Colon (tissue), 2 donors: ENCODE data around the gene RPL19.
"Not testable (repeated sequence)": the region's sequence is repeated elsewhere in the genome, so short reads cannot be mapped to it uniquely, and the experiment has no call there.

Experiments used
- FAIRE-seq: peaks from 2 replicates; lab custom pipeline; 2012; peaks lifted over from hg19 to GRCh38; lab: Jason Lieb, UNC
- donor health status: control.
- donor health status: control.

RPL19 gene

GRCh38 chr17:39200070-39200879 lies at the start of gene RPL19:
Gene RPL19, plus strand, starts transcription at chr17:39200283. Its CDS starts 62 bp downstream, at chr17:39200345.
- FAIRE-seq: no peak

GRCh38 chr17:39150795-39151149 lies 49.3 kb upstream of the RPL19 start:
- no peak for FAIRE-seq

- no peak for FAIRE-seq
Measured at GRCh38 chr17:39151150-39151942, 48.7 kb upstream of the RPL19 start, which contains the start of gene PLXDC1. Gene PLXDC1, minus strand, starts transcription at chr17:39151637. Its CDS starts 200 bp downstream, at chr17:39151437.

- FAIRE-seq: no peak
Measured at GRCh38 chr17:39151943-39152818, 47.9 kb upstream of the RPL19 start.

- FAIRE-seq: no peak
Measured at GRCh38 chr17:39153599-39154051, 46.5 kb upstream of the RPL19 start.

GRCh38 chr17:39155654-39156053 lies 44.4 kb upstream of the RPL19 start:
- FAIRE-seq: no peak

GRCh38 chr17:39156491-39156890 lies 43.6 kb upstream of the RPL19 start:
- FAIRE-seq: no peak

- FAIRE-seq: no peak
Measured at GRCh38 chr17:39158623-39159022, 41.5 kb upstream of the RPL19 start.

GRCh38 chr17:39161962-39162361 lies 38.1 kb upstream of the RPL19 start:
- FAIRE-seq: no peak

GRCh38 chr17:39164675-39165143 lies 35.4 kb upstream of the RPL19 start:
- FAIRE-seq: no peak

- FAIRE-seq: no peak
Measured at GRCh38 chr17:39165178-39165840, 34.8 kb upstream of the RPL19 start.

- FAIRE-seq: no peak
Measured at GRCh38 chr17:39165841-39166349, 34.2 kb upstream of the RPL19 start, which contains the start of gene ARL5C. Gene ARL5C, minus strand, starts transcription at chr17:39166161. Its CDS starts 401 bp downstream, at chr17:39165760.

- no peak for FAIRE-seq
Measured at GRCh38 chr17:39166437-39167335, 33.4 kb upstream of the RPL19 start.

GRCh38 chr17:39167476-39167875 lies 32.6 kb upstream of the RPL19 start:
- no peak for FAIRE-seq

GRCh38 chr17:39168503-39168902 lies 31.6 kb upstream of the RPL19 start:
- FAIRE-seq: not testable (repeated sequence)

GRCh38 chr17:39169101-39169500 lies 31.0 kb upstream of the RPL19 start:
- FAIRE-seq: no peak

- FAIRE-seq: no peak
Measured at GRCh38 chr17:39169518-39169917, 30.6 kb upstream of the RPL19 start.

GRCh38 chr17:39170109-39170508 lies 30.0 kb upstream of the RPL19 start:
- no peak for FAIRE-seq

GRCh38 chr17:39170558-39170957 lies 29.5 kb upstream of the RPL19 start:
- FAIRE-seq: no peak

GRCh38 chr17:39171933-39172332 lies 28.1 kb upstream of the RPL19 start:
- no peak for FAIRE-seq
